Heart left ventricle (tissue), 13 donors: ENCODE results near the gene ATXN1.

ENCODE experiments used
- CTCF ChIP-seq, 12 donors: fragments of 200-600 bp; sonication (generic) in 4 of 12; IDR thresholded peaks; one replicate each; pipeline versions ENCODE4 v1.5.0 to v1.8.0; 2018 to 2022; ENCODE audit warnings: antibody characterized with exemption in 12 of 12, mild to moderate bottlenecking in 5 of 12
- POLR2A ChIP-seq, 2 donors: fragments of 450-650 bp; IDR thresholded peaks; one replicate each; pipeline ENCODE4 v1.6.1; 2017; ENCODE audit warnings: antibody characterized with exemption in 2 of 2, mild to moderate bottlenecking in 2 of 2, moderate library complexity in 2 of 2
- donor health status: ischemic (EF 13 %, LVEDD 7.1; RV severe dilation, severe dysfunction).
- donor health status: DM: no; HTN: yes; CAD: no.
- donor health status: DM: no; HTN: no; CAD: no.
- donor health status: ischemic (EF 25% LVEDD 6.9; RV normal size, moderate dysfunction).
- donor health status: ischemic (EF 25% LVEDD 5.7; RV mildly dilated, moderate dysfunction).
- donor health status: ischemic (EF 35%, LVEDD 5.7; RV mildly dilated, moderate dysfunction).
- donor health status: nonischemic (EF 11% LVEDD 7.7; RV severe dilation, severe dysfunction).
- donor health status: DM: yes; HTN: yes; CAD: no.
- donor health status: PGD.
- donor health status: ischemic (EF 29% LVEDD 5.4; RV normal size, mild dysfunction).
- donor health status: nonischemic (EF 23%, LVEDD 6.1; RV moderate dilation, normal function).

GRCh38 chr6:16759181-16759645, 2.0 kb downstream of the ATXN1 start:
- no peak for TF ChIP-seq CTCF (IDR thresholded peaks at IDR 0.05)
- no peak for TF ChIP-seq POLR2A (IDR thresholded peaks at IDR 0.05)
